NCI-H345 treated with DMSO at 0.1 percent for 48 hours (cell line): ENCODE measurements around the gene C6orf141.

Source experiments
- DNase-seq: peaks from one replicate; lab custom pipeline; 2025; ENCODE audit not compliant: unreplicated experiment; lab: John Stamatoyannopoulos, UW

The C6orf141 gene

DNA sequence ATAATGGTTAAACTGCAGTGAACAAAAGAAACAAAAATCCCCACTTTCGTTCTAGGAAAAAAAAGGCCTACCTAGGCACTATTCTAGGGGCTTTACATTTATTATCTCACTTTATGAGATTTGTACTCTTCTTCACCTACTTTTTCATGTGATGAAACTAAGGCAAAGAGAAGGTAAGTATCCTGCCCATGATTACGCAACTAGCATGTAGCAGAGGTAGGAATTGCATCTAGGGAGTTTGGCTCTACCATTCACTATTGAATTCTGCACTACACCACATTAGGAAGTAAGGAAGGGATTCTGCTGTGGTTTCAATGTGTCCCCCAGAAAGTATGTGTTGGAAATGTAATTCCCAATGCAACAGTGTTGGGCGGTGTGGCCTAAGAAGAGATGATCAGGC lies 11.4 kb upstream of the C6orf141 start:
- no peak for DNase-seq

DNA sequence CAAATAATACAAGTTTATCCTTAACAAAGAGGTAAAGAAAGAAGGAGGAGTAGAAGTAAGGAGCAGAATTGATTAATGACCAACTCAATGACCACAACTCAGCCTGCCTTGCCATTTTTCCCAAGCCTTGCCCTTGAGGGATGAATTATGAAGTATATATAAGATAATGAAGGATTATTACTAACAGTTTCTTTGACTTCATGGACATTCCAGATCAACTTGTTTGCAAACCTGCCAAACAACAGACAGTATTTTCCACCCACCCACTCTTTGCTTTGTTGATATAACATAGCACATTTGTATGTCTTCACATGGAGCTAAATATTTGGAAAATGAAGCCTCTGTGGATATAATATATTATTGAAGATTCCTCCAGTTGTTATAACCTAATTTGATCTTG lies 9.9 kb upstream of the C6orf141 start:
- no peak for DNase-seq

DNA sequence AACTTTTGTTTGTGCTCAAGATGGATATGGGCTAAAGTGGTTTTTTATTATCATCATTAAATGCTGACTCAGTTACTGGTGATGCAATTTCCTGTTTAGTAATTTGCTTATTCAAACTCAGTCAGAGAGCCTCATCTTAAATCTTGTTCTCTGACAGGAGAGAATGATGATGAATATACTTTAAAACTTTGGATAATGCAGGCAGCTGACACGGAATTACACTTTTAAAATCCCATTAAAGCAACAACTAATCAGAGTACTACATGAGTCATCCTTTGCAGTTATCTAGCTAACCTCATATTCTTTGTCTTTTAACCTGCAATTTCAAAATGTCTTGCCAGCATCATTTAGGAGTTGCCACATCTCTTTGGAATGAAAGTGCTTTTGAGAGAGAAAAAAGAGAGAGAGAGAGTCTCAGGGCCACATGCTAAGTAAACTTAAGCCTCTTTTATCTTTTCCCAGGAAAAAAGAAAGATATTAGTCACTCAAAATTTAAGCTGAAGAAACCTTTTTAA lies 9.2 kb upstream of the C6orf141 start:
- DNase-seq, result no peak

DNA sequence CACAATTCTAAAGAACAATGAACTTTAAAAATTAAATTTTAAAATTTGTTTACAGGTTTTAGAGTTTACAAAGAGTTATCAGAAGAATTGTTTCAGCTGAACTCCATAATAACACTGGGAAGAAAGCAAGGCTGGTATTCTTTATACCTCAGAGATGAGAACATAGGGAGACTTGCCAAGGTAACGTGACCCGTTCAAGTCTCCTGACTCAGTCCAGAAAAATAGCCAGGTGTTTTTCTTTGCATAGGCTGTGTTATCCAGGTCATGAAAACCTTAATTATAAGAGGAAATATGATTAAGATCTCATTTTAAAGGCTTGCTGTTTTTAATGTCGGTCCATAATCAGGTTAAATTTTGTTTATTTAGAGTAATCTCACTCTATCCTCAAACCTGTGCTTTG lies 8.5 kb upstream of the C6orf141 start:
- DNase-seq, result no peak

DNA sequence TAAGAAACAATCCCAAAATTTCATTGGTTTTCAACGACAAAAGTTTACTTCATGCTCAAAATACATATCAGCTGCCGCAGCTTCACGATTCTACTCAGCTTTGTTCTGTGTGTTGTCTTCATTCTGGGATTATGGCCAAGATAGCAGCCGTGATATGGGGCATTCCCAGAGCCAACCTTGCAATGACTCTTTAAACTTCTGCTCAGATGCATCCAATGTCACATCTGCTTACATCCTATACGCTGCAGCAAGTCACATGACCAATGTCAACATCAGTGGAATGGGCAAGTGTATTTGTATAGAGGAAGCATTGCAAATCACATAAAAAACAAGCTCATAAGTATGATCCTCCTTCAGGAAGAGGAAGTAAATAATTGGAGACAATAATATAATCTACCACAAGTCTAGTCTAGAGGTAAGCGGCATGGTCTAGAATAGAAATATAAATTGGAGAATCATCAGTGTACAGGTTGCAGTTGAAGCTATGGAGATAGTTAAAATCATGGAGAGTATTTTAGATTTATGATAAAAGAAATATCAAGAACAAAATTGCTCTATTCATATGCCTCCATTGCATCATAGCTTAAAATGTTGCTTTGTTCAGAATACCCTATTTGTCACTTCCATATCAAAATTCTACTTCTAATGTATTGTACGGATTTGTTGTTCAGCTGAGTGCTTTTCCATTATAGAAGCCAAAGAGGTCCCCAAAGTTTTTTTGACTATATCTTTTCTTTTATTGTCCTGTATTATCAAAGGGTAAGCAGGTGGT lies 7.2 kb upstream of the C6orf141 start:
- DNase-seq, result no peak

DNA sequence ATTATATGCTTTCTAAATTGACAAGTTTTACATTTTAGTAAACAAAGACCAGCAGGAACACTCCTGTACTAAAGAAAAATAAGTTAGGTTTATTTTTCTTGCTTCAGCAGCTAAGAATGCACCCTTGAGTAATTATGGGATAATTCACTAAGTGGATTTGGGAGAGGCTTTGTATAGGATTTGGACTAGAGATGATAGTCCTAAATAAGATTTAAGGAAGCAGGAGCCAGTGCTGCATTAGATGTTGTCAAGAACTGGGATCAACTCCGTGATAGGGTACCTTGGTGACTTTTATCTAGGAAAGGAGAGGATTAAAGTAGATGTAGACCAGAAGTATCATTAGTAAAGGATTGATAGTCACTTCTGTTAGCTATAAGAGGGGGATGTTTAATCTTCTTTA lies 4.1 kb upstream of the C6orf141 start:
- DNase-seq, result no peak

DNA sequence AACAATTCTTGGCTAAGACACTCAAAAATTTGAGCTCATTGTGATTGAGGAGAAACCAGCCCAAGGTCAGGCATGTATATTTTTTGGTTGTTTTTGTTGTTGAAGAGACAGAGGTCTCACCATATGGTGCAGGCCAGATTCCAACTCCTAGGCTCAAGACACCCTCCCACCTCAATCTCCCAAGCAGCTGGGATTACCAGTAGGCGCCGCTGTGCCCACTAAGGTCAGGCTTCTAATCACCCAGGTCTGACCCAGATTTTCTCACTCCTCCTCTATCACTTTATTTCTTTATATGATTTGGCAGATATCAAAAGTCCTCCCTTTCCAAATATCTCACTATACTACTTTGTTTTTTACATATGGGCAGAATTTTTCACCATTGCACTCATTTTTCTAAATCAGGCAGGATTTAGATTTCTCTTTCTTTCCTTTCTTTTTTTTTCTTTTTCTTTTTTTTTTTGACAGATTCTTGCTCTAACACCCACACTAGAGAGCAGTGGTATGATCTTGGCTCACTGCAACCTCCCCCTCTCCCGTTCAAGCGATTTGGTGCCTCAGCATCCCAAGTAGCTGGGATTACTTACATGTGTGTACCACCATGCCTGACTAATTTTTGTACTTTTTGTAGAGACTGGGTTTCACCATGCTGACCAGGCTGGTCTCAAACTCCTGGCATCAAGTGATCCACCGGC lies 1.7 kb upstream of the C6orf141 start:
- no peak for DNase-seq

DNA sequence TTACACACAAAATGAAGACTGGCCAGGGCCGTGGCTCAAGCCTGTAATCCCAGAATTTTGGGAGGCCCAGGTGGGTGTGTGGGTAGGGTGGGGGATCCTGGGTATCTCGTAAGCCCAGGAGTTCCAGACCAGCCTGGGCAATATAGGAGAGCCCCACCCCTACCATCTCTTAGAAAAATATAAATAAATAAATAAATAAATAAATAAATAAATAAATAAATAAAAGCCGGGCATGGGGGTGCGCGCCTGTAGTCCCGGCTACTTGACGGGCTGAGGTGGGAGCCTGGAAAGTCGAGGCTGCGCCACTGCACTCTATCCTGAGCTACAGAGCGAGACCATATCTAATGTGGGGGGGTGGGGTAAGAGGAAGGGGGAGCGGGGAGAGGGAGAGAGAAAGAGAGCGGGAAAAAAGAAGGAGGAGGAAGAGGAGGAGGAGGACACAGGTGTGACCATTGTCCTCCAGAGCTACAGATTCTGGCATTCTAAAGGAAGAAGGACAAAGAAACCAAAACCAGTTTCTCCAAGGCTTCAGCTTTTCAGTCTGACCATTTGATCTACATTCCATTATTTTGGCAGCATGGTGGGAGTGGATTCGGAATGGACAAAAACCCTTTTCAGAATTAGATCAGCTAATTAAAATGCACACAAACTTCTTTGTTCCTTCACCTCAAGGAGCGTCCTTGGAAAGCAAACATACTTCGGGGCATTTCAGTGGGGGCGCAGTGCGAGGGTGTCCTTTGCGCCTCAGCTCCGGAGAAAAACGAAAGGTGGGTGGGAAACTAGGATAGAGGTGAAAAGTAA lies 577 bp upstream of the C6orf141 start:
- DNase-seq, result no peak

DNA sequence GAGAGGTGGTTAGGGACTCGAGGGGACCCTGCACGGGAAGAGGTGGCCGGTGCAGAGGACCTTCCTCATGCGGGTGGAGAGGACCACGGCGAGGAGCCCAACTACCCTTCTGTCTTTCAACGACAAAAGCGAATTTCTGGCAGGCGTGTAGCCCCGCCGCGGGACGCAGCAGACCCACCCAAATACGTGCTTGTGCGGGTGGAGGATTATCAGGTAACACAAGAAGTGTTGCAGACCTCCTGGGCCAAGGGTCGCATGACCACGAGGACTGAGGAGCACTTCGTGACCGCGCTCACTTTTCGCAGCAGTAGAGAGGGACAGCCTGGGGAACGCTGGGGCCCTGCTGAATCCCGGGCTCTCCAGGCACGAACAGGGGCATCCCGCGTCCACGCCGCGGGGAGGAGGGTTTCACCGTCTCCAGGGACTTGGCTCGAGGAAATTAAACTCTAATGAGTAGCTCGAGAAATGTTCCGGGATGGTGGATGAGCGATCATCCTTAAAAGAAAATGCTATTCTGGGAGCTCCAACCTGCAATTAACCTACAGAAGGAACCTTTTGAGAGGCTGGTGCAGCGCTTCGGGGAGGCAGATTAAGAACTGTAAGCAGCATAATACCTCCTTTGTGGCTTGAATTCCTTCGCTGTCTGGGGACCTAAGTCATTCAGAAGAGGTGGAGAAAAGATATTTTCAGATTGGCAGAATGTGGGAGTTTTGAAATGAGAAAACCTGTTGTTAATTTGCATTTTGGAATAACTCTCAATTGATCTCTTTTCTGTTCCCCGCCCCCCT lies 804 bp downstream of the C6orf141 start:
- DNase-seq, result peak; percentile 20

DNA sequence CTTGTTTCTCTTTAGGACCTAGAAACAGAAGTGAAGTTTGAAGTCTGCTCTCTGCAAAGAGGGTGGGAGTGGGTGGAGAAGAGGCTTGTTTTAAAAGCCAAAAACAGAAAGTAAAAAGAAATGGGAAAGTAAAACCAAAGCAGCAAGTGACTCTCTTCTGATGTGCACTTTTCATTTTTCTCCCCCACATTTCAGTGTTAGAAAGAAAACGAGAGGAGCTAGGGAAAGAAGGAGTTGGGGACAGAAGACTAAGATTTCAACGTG lies 1.3 kb downstream of the C6orf141 start:
- DNase-seq, result no peak

DNA sequence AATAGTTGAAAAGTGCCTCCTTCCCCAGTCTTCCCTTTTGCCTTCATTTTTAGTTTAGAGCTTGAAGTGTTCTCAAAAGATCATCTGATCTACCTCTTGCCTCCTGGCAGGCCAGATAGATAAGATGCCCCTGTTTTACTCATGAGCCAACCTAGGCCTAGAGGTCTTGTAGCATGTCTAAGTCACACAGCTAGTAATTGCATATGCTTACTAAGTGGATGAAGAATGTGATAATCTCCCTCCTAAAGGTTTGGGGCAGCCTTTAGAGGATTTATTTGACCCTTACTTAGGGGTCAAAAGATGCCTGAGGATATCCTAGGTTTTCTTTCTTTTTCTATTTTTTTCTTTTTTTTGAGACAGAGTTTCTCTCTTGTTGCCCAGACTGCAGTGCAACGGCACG lies 2.1 kb downstream of the C6orf141 start:
- DNase-seq, result no peak

DNA sequence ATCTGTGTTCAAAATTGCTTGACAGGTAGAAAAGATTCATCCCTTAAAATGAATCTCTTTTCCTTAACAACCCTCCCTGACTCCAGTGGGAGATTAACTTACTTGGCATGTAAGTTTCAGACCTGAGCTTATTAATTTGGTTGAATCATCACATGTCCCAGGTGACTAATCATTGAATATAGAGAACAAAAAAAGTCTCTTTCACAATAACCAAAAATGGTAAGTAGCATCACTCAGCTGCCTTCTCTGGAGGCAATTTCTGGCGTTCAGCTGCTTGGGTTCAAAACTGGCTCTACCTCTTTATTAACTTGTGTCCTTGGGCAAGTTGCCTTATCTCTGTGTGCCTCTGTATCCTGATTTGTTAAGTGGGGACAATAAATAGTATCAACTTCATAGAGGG lies 2.9 kb downstream of the C6orf141 start:
- no peak for DNase-seq

DNA sequence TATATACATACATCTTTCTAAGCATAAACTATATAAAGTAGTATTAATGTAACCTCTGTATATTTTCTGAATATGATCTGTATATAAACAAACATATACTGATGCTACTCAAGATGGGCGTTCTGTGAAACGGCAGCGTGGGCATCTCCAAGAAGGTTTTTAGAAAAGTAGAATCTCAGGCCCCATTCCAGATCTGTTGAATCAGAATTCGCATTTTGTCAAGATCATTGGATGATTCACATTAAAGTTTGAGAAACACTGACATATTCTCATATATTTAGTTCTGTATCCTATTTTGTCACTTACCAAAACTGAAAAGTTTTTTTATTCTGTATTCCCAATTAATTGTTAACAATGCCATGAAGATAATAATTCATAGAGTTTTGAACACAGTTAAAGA lies 5.5 kb downstream of the C6orf141 start:
- no peak for DNase-seq

DNA sequence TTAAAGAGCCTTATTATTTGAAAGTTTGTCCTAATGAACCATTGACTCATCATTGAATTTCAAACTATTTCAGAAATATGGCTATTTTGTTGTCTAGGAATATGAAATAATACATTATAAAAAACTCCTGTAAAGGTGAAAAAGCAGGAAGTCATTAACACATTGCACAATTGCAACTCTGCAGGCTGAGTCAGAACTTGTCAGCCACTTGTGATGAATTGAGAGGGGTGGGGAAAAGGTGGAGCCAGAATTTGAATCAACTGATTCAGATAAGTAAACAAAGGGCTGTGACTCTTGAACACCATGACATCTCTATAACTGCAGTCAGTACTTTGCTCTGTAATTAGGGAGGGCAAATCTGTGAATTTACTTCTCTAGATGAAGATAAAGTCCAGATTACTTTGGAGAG lies 6.0 kb downstream of the C6orf141 start:
- DNase-seq, result peak; percentile 34

DNA sequence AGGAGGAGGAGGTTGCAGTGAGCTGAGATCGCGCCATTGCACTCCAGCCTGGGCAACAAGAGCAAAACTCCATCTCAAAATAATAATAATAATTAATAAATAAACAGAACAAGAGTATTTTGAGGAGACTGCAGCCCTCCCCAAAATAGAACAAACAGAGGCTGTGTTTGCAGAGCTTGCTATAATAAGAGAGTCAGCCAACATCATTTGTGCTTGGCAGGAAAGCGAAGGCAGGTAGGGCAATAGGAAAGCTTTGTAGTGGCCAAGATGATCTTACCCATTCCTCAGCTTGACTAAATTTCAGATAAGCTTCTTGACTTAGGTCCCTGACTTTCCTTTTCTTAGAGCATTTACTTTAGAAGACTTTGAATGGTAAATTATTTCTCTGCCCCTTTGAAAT lies 6.7 kb downstream of the C6orf141 start:
- DNase-seq, result no peak

DNA sequence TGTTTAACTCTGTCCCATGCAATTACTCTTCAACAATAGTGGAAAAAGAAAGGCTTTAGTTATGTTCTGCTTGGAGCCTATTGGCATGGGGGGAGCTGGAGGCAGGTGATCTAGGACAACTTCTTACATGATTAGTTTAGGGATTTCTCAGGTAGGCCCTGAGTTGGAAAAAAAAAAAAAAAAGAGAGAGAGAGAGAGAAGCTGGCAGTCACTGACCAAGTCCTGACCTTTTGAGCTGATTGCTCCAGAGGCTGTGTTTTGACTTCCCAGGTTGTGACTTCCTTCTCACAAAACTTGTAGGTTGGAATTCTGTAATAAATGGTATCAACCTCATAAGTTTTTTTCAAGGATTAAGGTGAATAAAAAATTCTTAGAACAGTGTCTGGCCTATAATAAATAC lies 7.8 kb downstream of the C6orf141 start:
- no peak for DNase-seq

DNA sequence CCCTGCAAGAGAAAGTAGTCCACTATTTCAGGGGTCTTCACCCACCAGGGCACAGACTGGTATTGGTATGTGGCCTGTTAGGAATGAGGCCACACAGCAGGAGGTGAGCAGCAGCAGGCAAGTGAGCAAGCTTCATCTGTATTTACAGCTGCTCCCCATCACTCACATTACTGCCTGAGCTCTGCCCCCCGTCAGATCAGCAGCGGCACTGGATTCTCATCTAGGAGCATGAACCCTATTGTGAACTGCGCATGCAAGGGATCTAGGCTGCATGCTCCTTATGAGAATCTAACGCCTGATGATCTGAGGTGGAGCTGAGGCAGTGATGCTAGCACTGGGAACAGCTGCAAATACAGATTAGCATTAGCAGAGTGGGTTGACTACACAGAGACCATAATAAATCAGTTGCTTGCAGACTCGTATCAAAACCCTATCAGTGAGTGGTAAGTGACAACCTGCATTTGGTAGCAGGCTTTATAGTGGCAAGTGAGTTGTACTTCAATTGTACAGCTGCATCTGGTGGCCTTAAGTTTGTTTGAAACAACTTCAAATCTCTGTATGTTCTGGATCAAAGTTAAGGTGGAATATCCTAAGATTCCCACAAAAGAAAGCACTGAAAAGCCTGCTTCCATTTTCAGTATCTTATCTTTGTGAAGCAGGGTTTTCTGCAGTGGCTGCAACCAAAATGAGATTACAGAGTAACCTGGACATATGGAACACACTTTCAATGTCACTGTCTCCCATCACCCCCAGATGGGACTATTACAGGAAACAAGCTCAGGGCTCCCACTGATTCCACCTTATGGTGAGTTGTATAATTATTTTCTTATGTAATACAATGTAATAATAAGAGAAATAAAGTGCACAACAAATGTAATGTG lies 12.8 kb downstream of the C6orf141 start:
- no peak for DNase-seq

DNA sequence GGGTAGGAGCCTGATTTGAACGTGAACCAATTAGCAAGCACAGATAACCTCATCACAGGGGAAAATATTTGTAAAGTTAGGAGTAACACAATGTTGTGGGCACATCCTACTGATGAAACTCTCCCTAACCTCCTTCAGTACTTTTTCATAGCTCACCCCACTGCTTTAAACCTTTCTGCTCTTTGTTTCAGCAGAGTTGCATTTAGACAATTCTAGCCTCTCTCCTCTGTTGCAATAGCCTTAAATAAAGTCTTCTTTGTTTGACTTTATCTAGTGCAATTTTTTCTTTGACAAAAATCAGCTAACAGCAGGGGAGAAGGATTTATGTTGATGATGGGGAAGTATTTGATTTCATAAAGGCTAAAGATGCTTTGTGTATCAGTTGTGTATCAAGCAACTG lies 14.1 kb downstream of the C6orf141 start:
- DNase-seq, result no peak

DNA sequence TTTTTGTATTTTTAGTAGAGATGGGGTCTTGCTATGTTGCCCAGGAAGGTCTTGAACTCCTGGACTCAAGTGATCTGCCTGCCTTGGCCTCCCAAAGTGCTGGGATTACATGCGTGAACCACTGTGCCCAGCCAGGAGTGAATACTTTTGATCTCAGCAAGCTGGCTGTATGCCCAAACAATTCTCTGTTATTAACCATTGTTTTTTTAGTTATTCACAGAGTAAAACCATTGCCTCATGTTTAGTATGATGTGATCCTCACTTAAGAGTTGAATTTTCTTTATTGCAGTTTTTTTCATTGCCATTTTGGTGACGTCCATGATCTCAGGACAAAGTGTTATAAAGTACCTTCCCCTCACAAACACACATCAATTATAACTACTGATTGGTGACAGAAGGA lies 14.8 kb downstream of the C6orf141 start:
- no peak for DNase-seq

DNA sequence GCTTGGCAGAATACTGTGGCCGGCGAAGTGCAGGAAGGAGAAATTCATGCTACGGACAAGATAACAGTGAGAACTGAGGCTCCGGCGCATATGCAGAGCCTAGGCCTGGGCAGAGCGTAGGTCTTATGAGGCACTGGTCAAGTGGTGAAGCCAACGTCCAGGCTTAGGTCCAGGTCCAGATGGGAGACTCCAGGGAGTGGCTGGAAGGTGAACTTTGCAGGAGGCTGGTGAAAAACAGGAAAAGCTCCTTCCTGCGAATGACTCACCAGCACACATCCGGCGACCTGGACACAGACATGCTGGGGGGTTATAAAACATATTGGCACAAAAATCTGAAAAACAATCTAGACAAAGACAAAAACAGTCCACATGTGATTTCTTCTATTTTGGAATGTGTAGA lies 15.4 kb downstream of the C6orf141 start:
- no peak for DNase-seq
